HEK293 (cell line): ENCODE data around the gene HMX1.

Experiments
- CTCF ChIP-seq: fragments of 450-650 bp; formaldehyde crosslinking; IDR thresholded peaks from 2 replicates; pipeline ENCODE4 v1.5.1; 2016; ENCODE audit warnings: missing biosample characterization, missing genetic modification characterization
- GLI4 ChIP-seq: fragments of 450-650 bp; formaldehyde crosslinking; IDR thresholded peaks from 2 replicates; pipeline ENCODE4 v1.5.1; 2016; ENCODE audit warnings: missing biosample characterization, missing genetic modification characterization
- KLF10 ChIP-seq: fragments of 450-650 bp; IDR thresholded peaks from 2 replicates; pipeline ENCODE4 v1.5.1; 2018; ENCODE audit warnings: missing biosample characterization, mild to moderate bottlenecking, missing genetic modification characterization
- SP3 ChIP-seq: fragments of 450-650 bp; formaldehyde crosslinking; IDR thresholded peaks from 2 replicates; pipeline ENCODE4 v1.5.1; 2016; ENCODE audit warnings: missing biosample characterization, missing genetic modification characterization
- YY1 ChIP-seq: fragments of 450-650 bp; formaldehyde crosslinking; IDR thresholded peaks from 2 replicates; pipeline ENCODE4 v1.5.1; 2018; ENCODE audit warnings: missing biosample characterization, missing genetic modification characterization
- ZNF121 ChIP-seq: fragments of 450-650 bp; formaldehyde crosslinking; IDR thresholded peaks from 2 replicates; pipeline ENCODE4 v1.5.1; 2016; ENCODE audit warnings: missing biosample characterization, missing genetic modification characterization
- ZNF18 ChIP-seq: fragments of 450-650 bp; formaldehyde crosslinking; IDR thresholded peaks from 2 replicates; pipeline ENCODE4 v1.5.1; 2016; ENCODE audit warnings: missing biosample characterization, missing genetic modification characterization
- ZNF274 ChIP-seq, 2 experiments: fragments of 200-500 bp in 1 of 2; fragments of 450-650 bp in 1 of 2; sonication (Bioruptor generic) in 1 of 2; formaldehyde crosslinking in 1 of 2; IDR thresholded peaks; 2 replicates each; pipeline versions ENCODE4 v1.5.1 to v1.6.1; 2014 to 2016; ENCODE audit warnings: borderline replicate concordance in 1 of 2, inconsistent platforms in 1 of 2, low read length in 1 of 2, missing biosample characterization in 1 of 2, missing genetic modification characterization in 1 of 2
- ZNF302 ChIP-seq: fragments of 450-650 bp; formaldehyde crosslinking; IDR thresholded peaks from 2 replicates; pipeline ENCODE4 v1.5.1; 2016; ENCODE audit warnings: missing biosample characterization, missing genetic modification characterization, low read depth
- ZNF416 ChIP-seq: fragments of 450-650 bp; formaldehyde crosslinking; IDR thresholded peaks from 2 replicates; pipeline ENCODE4 v1.5.1; 2016; ENCODE audit warnings: missing biosample characterization, missing genetic modification characterization
- ZNF513 ChIP-seq: fragments of 450-650 bp; IDR thresholded peaks from 2 replicates; pipeline ENCODE4 v1.5.1; 2018; ENCODE audit warnings: missing biosample characterization, missing genetic modification characterization

GRCh38 chr4:8878421-8878820 is 6.8 kb upstream of the HMX1 start:
- no peak for TF ChIP-seq ZNF513 (tag by site-specific recombination)
- TF ChIP-seq CTCF = no peak
- no peak for TF ChIP-seq KLF10
- no peak for TF ChIP-seq ZNF274 (IDR thresholded peaks at IDR 0.05; ENCODE audit: low read length)
- no peak for TF ChIP-seq ZNF274 (tag by site-specific recombination; IDR thresholded peaks at IDR 0.05; ENCODE audit: borderline replicate concordance)
- TF ChIP-seq ZNF302 = no peak
- TF ChIP-seq ZNF18 (tag by site-specific recombination) = no peak
- TF ChIP-seq ZNF416 = no peak
- no peak for TF ChIP-seq SP3 (tag by site-specific recombination)
- no peak for TF ChIP-seq YY1
- no peak for TF ChIP-seq ZNF121 (tag by site-specific recombination)
- TF ChIP-seq GLI4 (tag by site-specific recombination) = no peak
